K562 (cell line): Measurements from ENCODE around the gene HOXB5. TPM values are rescaled to one million over a fixed set of nuclear protein-coding genes. Genes with fewer than 3 reads are reported as not detected.
A peak's percentile ranks its signal among the peaks of the same experiment; 100 is the strongest.

Experiments used
- CHD2 ChIP-seq: IDR thresholded peaks from 2 replicates; pipeline ENCODE4 v1.6.1; 2011; ENCODE audit warnings: low read depth, low read length
- GTF3C2 ChIP-seq: IDR thresholded peaks from 3 replicates; pipeline ENCODE4 v1.6.1; 2011; ENCODE audit warnings: borderline replicate concordance, mild to moderate bottlenecking, moderate library complexity; ENCODE audit not compliant: insufficient read length; ENCODE audit errors: extremely low read depth
- HEY1 ChIP-seq: fragments of 250-450 bp; sonication (Bioruptor Pico); IDR thresholded peaks from 2 replicates; pipeline ENCODE4 v1.5.0; 2020; ENCODE audit warnings: mild to moderate bottlenecking, moderate library complexity, borderline replicate concordance
- HMGN3 ChIP-seq: IDR thresholded peaks from 2 replicates; pipeline ENCODE4 v1.6.1; 2011; ENCODE audit warnings: borderline replicate concordance, low read depth, mild to moderate bottlenecking, mixed read lengths, low read length; ENCODE audit not compliant: insufficient read length; ENCODE audit errors: extremely low read depth
- KAT7 ChIP-seq: sonication (generic); formaldehyde crosslinking; IDR thresholded peaks from 2 replicates; pipeline ENCODE4 v1.8.0; 2022; ENCODE audit warnings: missing genetic modification reagents, mild to moderate bottlenecking, borderline replicate concordance
- MYC ChIP-seq, 2 experiments: fragments of 250-450 bp in 1 of 2; sonication (Bioruptor Pico) in 1 of 2; IDR thresholded peaks; 2 replicates each; pipeline versions ENCODE4 v1.5.1 to v1.6.1; 2012 to 2021; ENCODE audit warnings: low read depth in 2 of 2, borderline replicate concordance in 1 of 2, improper control_type of control experiment in 1 of 2, low read length in 1 of 2, mild to moderate bottlenecking in 1 of 2, moderate library complexity in 1 of 2
- RHOXF2B ChIP-seq: fragments of 250-450 bp; sonication (Bioruptor Pico); conservative IDR thresholded peaks from 2 replicates; pipeline ENCODE4 v1.5.1; 2021
- ZFP36 ChIP-seq: fragments of 150-350 bp; IDR thresholded peaks from 2 replicates; pipeline ENCODE4 v1.6.1; 2018; ENCODE audit warnings: low read length, low read depth; ENCODE audit not compliant: partially characterized antibody
- ZNF347 ChIP-seq: fragments of 450-650 bp; formaldehyde crosslinking; IDR thresholded peaks from 2 replicates; pipeline ENCODE4 v1.4.0; 2020; ENCODE audit warnings: low read depth, mild to moderate bottlenecking, moderate library complexity
- ZNF507 ChIP-seq: conservative IDR thresholded peaks from 2 replicates; pipeline ENCODE4 v1.6.1; 2017; ENCODE audit warnings: missing genetic modification characterization, missing compliant biosample characterization
- ZNF592 ChIP-seq: fragments of 450-650 bp; IDR thresholded peaks from 2 replicates; pipeline ENCODE4 v1.6.1; 2017; ENCODE audit warnings: antibody characterized with exemption, mild to moderate bottlenecking
- polyA plus RNA-seq, 8 experiments: library from polyadenylated mRNA; depleted of rRNA in 4 of 8; stranded (reverse) in 5 of 8; unstranded in 3 of 8; fragments of >200 nt; fragmentation: Nextera tagmentation in 2 of 8; fragmentation: Illumina TruSeq in 1 of 8; extraction: Ambion mirVana in 2 of 8; extraction: Trizol in 1 of 8; gene quantifications; 2 replicates each; pipeline versions ENCODE4 v1.2.1 to v1.2.3, GENCODE V29; 2011 to 2014; ENCODE audit warnings: inconsistent platforms in 1 of 8, missing spikeins in 1 of 8
- total RNA-seq, 7 experiments: library from RNA; depleted of rRNA in 6 of 7; stranded (reverse); fragments of >200 nt in 6 of 7; fragmentation: Illumina TruSeq in 2 of 7; extraction: Trizol in 2 of 7; gene quantifications; 2 replicates each; pipeline versions ENCODE4 v1.2.1 to v1.2.3, GENCODE V29; 2011 to 2021; ENCODE audit warnings: low replicate concordance in 1 of 7
- TF ChIP-seq, protein P1 (sequence below), 2 experiments: IDR thresholded peaks; 2 replicates each; pipeline ENCODE4 v1.6.1; 2012; ENCODE audit warnings: improper control_type of control experiment in 2 of 2, low read depth in 2 of 2, low read length in 2 of 2, borderline replicate concordance in 1 of 2
- TF ChIP-seq, protein P2 (sequence below): sonication (generic); formaldehyde crosslinking; IDR thresholded peaks from 2 replicates; pipeline ENCODE4 v1.8.0; 2023; ENCODE audit warnings: mild to moderate bottlenecking, missing genetic modification reagents

The HOXB5 gene
- total and polyA plus RNA-seq, 9 of the 15 experiments (the other 6 are each of a cell fraction or from before 2014, with no cell fraction given) = 0.24 to 2.7 (median 0.65) TPM

- peak; percentile 53; the same call in 1 of the 2 replicates for TF ChIP-seq ZNF592
- TF ChIP-seq, protein P1, sequence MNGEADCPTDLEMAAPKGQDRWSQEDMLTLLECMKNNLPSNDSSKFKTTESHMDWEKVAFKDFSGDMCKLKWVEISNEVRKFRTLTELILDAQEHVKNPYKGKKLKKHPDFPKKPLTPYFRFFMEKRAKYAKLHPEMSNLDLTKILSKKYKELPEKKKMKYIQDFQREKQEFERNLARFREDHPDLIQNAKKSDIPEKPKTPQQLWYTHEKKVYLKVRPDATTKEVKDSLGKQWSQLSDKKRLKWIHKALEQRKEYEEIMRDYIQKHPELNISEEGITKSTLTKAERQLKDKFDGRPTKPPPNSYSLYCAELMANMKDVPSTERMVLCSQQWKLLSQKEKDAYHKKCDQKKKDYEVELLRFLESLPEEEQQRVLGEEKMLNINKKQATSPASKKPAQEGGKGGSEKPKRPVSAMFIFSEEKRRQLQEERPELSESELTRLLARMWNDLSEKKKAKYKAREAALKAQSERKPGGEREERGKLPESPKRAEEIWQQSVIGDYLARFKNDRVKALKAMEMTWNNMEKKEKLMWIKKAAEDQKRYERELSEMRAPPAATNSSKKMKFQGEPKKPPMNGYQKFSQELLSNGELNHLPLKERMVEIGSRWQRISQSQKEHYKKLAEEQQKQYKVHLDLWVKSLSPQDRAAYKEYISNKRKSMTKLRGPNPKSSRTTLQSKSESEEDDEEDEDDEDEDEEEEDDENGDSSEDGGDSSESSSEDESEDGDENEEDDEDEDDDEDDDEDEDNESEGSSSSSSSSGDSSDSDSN (IDR thresholded peaks at IDR 0.05; ENCODE audit: borderline replicate concordance in 1 of 2, low read depth in 2 of 2, low read length in 2 of 2) = 0 out of 4 replicates have a peak, but pooled peaks of 1 of the 2 experiments have one; percentile 18
- TF ChIP-seq RHOXF2B (CRISPR knock-in tag) = no peak
- TF ChIP-seq ZNF507 (tag) = no peak
- TF ChIP-seq CHD2 = no peak
- TF ChIP-seq ZFP36 = no peak
- TF ChIP-seq ZNF347 (CRISPR knock-in tag) = no peak
- no peak for TF ChIP-seq MYC (IDR thresholded peaks at IDR 0.05; ENCODE audit: low read depth, low read length)
- TF ChIP-seq MYC (CRISPR knock-in tag; IDR thresholded peaks at IDR 0.05; ENCODE audit: borderline replicate concordance, low read depth) = no peak
- TF ChIP-seq, protein P2, sequence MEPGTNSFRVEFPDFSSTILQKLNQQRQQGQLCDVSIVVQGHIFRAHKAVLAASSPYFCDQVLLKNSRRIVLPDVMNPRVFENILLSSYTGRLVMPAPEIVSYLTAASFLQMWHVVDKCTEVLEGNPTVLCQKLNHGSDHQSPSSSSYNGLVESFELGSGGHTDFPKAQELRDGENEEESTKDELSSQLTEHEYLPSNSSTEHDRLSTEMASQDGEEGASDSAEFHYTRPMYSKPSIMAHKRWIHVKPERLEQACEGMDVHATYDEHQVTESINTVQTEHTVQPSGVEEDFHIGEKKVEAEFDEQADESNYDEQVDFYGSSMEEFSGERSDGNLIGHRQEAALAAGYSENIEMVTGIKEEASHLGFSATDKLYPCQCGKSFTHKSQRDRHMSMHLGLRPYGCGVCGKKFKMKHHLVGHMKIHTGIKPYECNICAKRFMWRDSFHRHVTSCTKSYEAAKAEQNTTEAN (CRISPR knock-in tag) = no peak
- TF ChIP-seq HEY1 (CRISPR knock-in tag) = no peak
- no peak for TF ChIP-seq GTF3C2
- peak; percentile 73 for TF ChIP-seq HMGN3
- no peak for TF ChIP-seq KAT7 (CRISPR knock-in tag)
Measured at GRCh38 chr17:48610282-48611211, 17.0 kb upstream of the HOXB5 start, which contains the start of gene HOXB7 (continued).
